Loucy (cell line): ENCODE measurements around the gene KIAA1614.

Source experiments
- EZH2phosphoT487 ChIP-seq: fragments of 200-600 bp; IDR thresholded peaks from 2 replicates; pipeline ENCODE4 v1.6.1; 2018; ENCODE audit warnings: antibody characterized with exemption, mild to moderate bottlenecking, moderate library complexity, borderline replicate concordance
- TF ChIP-seq, protein P1 (sequence below): fragments of 200-600 bp; sonication (generic); conservative IDR thresholded peaks from 2 replicates; pipeline ENCODE4 v1.5.1; 2014; ENCODE audit warnings: mild to moderate bottlenecking, antibody characterized with exemption, low read length

DNA sequence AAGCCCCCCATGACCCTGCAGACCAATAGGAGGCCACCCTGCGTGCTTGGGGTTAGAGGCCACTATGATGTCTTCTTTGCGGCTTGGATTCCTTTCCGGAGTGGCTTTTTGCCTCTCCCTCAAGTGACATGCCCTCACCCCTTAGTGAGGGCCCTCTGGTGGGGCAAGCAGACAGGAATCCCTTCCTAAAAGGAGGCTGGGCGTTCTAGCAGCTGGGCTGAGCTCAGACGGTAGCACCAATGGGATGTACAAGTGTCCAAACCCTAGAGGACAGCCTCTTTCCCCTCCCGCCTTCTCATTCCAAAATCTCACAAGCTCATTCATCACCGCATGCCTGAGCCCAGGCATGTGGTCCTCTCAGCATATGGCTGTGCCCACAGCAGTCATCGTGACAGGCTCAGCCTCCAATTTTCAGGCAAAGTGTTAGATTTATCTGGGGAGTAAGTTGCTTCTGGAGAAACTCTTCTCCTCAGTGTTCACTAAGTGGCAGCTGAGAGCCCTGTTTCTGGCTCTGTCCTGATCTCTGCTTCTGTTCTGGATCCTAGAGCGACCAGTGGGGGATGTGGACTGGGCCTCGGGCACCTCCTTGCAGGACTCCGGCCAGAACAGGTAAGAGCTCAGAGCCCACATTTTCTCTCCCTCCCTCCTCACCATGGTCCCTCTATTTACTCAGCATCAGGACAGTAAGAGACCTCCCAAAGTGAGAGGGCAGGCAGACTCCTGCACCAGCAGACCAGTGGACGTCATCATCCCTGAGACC, 4.8 kb downstream of the KIAA1614 start:
- TF ChIP-seq, protein P1, sequence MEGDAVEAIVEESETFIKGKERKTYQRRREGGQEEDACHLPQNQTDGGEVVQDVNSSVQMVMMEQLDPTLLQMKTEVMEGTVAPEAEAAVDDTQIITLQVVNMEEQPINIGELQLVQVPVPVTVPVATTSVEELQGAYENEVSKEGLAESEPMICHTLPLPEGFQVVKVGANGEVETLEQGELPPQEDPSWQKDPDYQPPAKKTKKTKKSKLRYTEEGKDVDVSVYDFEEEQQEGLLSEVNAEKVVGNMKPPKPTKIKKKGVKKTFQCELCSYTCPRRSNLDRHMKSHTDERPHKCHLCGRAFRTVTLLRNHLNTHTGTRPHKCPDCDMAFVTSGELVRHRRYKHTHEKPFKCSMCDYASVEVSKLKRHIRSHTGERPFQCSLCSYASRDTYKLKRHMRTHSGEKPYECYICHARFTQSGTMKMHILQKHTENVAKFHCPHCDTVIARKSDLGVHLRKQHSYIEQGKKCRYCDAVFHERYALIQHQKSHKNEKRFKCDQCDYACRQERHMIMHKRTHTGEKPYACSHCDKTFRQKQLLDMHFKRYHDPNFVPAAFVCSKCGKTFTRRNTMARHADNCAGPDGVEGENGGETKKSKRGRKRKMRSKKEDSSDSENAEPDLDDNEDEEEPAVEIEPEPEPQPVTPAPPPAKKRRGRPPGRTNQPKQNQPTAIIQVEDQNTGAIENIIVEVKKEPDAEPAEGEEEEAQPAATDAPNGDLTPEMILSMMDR = peak; percentile 44
- no peak for TF ChIP-seq EZH2phosphoT487
